Measurements from ENCODE around the gene ZNF286A.
"Not testable (repeated sequence)": the region's sequence is repeated elsewhere in the genome, so short reads cannot be mapped to it uniquely, and the experiment has no call there.

Gene ZNF286A

GRCh38 chr17:15699413-15699924 lies at the start of gene ZNF286A:
Gene ZNF286A (plus strand): TSS chr17:15699752. CDS start chr17:15700330, 578 bp downstream.
- DNase-seq = peak; percentile 95

DNA sequence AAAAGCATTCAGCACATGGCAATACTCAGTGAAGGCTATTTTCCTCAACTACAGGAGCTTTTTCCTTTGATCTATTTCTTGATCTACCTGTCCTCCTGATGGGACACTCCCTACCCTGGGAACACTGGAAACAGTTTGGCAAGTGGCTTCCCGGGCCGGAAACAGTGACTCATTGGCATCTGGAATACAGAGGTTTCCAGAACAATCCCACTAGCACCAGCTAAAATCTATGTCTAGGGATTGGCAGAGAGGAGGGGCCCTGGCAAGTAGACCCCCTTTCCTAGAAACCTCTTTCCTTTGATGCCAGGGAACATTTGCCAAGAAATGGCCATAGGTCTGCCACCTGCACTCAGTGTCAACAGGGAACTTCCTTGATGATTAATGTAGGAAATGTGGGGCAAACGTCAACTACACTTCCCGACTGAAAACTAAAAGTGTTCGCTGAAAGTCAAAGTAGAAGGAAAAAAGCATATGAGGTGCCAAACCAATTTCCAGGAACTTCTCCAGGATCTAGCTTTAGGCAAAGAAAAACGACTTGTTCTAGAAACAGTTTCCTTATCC lies 49.6 kb upstream of the ZNF286A start:
- DNase-seq = no peak

GRCh38 chr17:15650741-15651582 lies 48.6 kb upstream of the ZNF286A start:
- DNase-seq = no peak

GRCh38 chr17:15651583-15652110 lies 47.9 kb upstream of the ZNF286A start:
- peak; percentile 71 for DNase-seq

DNA sequence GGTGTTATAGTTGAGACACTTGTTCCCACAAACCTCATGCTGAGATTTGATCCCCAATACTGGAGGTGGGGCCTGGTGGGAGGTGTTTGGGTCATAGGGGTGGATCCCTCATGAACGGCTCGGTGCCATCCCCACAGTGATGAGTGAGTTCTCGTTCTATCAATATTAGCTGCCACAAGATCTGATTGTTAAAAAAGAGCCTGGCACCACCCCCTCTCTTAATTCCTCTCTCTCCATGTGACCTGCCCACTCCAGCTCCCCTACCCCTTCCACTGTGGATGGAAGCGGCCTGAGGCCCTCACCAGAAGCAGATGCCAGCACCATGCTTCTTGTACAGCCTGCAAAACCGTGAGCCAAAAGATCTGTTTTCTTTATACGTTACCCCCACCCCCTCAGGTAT lies 46.6 kb upstream of the ZNF286A start:
- no peak for DNase-seq

- DNase-seq = not testable (repeated sequence)
These were observed 45.2 kb upstream of the ZNF286A start for GRCh38 chr17:15654401-15654800.

GRCh38 chr17:15654886-15655561 lies 44.5 kb upstream of the ZNF286A start:
- DNase-seq = no peak

DNA sequence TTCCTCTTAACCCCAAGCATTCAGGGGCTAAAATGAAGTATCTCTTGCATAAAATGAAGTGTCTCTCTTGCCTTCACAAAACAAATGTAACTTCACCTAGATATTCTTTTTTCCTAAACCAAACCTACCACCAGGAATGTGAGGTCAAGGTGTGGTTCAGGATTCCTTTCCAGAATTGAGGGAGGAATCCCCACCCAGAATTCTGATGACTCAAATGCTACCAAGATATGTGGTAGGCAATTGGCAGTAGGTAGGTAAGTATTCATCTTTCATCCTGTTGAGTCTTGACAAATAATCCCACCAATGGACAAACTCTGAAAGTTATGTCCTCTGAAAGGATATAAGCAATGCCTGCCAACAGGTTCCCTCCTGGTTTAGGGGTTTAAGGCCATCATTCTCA lies 41.7 kb upstream of the ZNF286A start:
- DNase-seq = no peak

DNA sequence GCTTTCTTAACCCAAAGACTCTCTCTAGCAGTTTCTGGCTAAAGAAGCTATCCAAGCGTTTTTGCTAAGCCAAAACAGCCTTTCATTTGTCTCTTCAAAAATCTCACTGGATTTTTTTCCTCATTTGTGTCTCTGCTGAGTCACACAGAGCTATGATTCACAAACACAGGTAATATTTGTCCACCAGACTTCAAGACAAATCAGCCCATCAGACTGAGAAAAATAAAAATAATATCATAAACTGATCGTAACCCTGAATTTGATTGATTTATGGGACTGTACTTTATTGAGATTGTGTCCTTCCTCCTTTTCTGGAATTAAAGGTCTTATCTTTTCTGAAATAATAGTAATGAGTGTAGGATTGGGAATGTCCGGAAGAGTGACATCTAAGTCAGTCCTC lies 41.3 kb upstream of the ZNF286A start:
- no peak for DNase-seq

DNA sequence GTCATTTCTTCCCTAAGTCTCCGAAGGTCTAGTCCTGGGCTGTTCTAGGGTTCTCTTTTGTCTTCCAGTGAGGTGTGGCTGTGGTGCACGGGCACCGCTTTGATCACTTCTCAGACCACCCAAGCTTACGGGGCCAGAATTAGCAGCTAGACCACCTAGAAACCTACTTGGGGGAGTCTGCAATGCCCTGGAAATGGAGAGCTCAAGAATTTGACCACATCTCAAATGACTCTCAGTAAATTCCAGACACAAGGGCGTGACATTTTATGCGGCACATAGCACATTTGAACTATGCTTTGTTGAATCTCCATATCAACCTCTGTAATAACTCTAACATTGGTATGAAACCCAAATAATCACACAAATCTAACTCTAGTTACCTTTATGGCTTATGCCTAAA lies 40.3 kb upstream of the ZNF286A start:
- no peak for DNase-seq

DNA sequence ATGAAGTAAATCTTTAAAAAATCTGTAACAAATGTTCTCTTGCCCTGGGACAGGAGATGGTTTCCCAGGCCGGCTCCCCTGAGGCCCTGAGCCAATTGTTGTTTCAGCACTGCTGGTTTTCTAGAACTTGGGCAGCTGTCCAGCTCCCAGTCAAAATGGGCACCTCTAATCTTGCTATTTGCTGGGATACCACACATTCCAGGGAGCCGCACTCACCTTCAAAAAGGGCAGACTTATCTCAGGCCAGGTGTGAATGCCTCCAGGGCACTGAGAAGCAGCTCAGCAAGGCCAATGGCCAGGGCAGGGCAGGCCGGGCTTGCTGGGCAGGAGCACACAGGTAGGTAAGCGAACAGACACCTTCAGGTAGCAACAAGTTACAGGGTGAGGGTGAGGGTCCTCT lies 39.9 kb upstream of the ZNF286A start:
- no peak for DNase-seq

GRCh38 chr17:15660077-15660476 lies 39.5 kb upstream of the ZNF286A start:
- no peak for DNase-seq

GRCh38 chr17:15662681-15663080 lies 36.9 kb upstream of the ZNF286A start:
- no peak for DNase-seq

- no peak for DNase-seq
These were observed 36.4 kb upstream of the ZNF286A start for GRCh38 chr17:15663176-15663575.

DNA sequence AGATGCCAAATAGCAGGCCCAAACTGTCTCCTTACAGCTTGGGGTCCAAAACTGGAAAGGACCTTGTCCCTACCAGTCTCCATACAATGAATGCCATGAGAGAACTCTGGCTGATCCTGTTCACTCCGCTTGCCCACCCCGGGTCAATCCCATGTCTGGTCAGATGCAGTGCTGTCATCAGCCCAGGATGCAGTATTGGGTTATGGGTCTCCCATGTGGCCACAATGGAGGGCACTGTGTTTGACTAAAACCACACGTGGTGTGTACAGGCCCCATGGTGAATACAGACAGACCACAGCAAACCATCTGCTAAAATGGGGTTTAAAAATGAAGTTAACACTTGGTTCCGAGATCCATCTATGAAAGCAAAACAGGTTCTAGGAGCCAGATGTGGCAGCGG lies 35.9 kb upstream of the ZNF286A start:
- no peak for DNase-seq

- not testable (repeated sequence) for DNase-seq
These were observed 30.0 kb upstream of the ZNF286A start for GRCh38 chr17:15669526-15669925.

DNA sequence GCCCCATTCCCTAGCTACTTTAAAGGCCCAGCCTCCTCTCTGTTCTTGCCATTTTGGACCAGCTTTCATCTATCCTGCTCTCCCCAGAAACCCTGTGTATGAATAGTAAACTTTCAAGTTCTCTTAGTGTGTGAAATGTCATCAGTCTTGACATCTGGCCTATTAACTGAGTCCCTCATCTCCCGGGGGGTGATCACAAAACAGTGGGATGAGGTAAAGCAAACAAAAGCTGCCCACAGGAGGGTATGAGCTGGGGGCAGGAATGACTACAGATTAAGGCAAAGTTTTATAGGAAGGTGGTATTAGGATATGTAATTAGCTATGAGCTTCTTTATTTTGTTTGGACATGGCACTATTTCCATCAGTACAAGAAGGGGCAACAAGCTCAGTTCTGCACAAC lies 24.9 kb upstream of the ZNF286A start:
- DNase-seq = not testable (repeated sequence)

- DNase-seq = not testable (repeated sequence)
These were observed 23.6 kb upstream of the ZNF286A start for GRCh38 chr17:15675991-15676390.

GRCh38 chr17:15683135-15683534 lies 16.4 kb upstream of the ZNF286A start:
- not testable (repeated sequence) for DNase-seq

GRCh38 chr17:15683824-15684478 lies 15.6 kb upstream of the ZNF286A start, which contains the start of gene TRIM16:
Gene TRIM16 (minus strand): TSS chr17:15684311. CDS start chr17:15651609, 32,702 bp downstream.
- peak; percentile 91 for DNase-seq

DNA sequence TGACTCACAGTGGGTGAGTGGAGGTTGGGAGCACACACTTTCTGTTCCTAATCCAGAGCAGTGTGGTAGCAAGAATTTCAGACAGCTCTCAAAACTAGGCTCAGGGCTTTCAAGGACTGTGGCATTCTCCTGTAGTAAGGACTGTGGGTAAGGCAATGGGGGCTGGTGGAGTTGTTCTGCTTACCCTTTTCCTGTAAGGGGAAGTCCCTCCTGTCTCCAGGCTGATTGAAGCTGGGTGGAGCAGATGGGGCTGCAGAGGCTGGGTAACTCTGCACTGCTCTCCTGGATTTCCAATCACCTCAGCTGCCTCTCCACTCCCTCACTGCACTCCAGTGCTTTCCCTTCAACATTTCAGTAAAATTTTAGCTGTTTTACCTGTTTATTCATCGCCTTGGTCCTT lies 12.1 kb upstream of the ZNF286A start:
- DNase-seq = not testable (repeated sequence)

DNA sequence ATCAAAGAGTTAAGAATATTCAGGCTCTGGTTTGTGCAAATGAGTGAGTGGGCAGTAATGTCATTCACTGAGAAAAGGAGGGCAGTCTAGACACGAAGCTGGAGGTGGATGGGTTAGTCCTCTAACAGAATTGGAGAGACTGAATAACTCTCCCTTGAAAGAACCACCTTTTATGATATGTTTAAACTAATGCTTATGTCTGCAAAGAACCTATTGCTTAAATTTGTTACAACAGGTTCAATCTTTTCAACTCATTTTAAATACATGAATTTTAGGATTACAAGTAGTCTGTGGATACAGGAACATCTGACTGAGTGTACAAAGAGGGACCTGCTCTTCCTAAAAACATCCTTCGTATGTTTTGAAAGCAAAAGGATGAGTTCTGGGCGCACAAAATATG lies 585 bp upstream of the ZNF286A start:
- DNase-seq = peak; percentile 25

DNA sequence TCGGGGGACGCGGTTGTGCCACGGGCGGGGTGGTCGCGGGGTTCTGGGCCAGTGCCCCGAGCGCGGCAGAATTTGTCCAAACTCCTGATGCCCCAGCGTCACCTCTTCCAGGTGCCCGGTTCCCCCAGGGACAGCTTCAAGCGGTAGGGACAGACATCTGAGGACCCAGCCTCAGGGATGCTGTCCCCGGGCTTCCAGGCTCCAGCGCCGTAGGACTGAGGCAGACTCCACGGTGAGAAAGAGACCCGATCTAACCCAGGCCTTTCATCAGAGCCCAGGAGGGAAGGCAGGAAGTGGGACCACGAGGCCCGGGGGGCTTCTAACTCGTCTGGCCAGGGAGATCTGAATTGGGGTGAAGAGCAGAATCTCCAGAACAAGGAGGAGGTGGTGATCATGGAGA lies 385 bp downstream of the ZNF286A start:
- not testable (repeated sequence) for DNase-seq

All from retina (tissue), 1 donor.